GM18526 (cell line): ENCODE data around the gene CCDC148.

Experiments used
- POLR2A ChIP-seq: IDR thresholded peaks from 3 replicates; pipeline ENCODE4 v1.6.1; 2011; ENCODE audit not compliant: insufficient read length; ENCODE audit errors: extremely low read depth

CCDC148 gene

GRCh38 chr2:158228943-158229508, 227.5 kb downstream of the CCDC148 start:
- TF ChIP-seq POLR2A, result no peak

GRCh38 chr2:158221063-158222020, 235.2 kb downstream of the CCDC148 start:
- no peak for TF ChIP-seq POLR2A

GRCh38 chr2:158217593-158217992, 239.0 kb downstream of the CCDC148 start:
- TF ChIP-seq POLR2A, result no peak

- TF ChIP-seq POLR2A, result no peak
Observed at GRCh38 chr2:158214431-158214830, 242.1 kb downstream of the CCDC148 start.

- no peak for TF ChIP-seq POLR2A
Observed at GRCh38 chr2:158213773-158214172, 242.8 kb downstream of the CCDC148 start.

- TF ChIP-seq POLR2A, result no peak
Observed at GRCh38 chr2:158212301-158212700, 244.3 kb downstream of the CCDC148 start.

GRCh38 chr2:158211502-158211901, 245.1 kb downstream of the CCDC148 start:
- no peak for TF ChIP-seq POLR2A

GRCh38 chr2:158207354-158207753, 249.2 kb downstream of the CCDC148 start:
- no peak for TF ChIP-seq POLR2A

- no peak for TF ChIP-seq POLR2A
Observed at GRCh38 chr2:158205215-158205614, 251.3 kb downstream of the CCDC148 start.

- no peak for TF ChIP-seq POLR2A
Observed at GRCh38 chr2:158204741-158205165, 251.8 kb downstream of the CCDC148 start.

- TF ChIP-seq POLR2A, result no peak
Observed at GRCh38 chr2:158202161-158202815, 254.3 kb downstream of the CCDC148 start.

- no peak for TF ChIP-seq POLR2A
Observed at GRCh38 chr2:158199928-158200650, 256.5 kb downstream of the CCDC148 start.

GRCh38 chr2:158197940-158198339, 258.6 kb downstream of the CCDC148 start:
- TF ChIP-seq POLR2A, result no peak

- no peak for TF ChIP-seq POLR2A
Observed at GRCh38 chr2:158194229-158194628, 262.3 kb downstream of the CCDC148 start.
